OCI-LY3 (cell line): Measurements from ENCODE around the gene PLEKHA6.

ENCODE experiments used
- EZH2phosphoT487 ChIP-seq: fragments of 200-600 bp; shearing (Covaris generic); IDR thresholded peaks from 2 replicates; pipeline ENCODE4 v1.6.1; 2018; ENCODE audit warnings: antibody characterized with exemption, mixed run types, low read depth
- TF ChIP-seq, protein P1 (sequence below): fragments of 200-600, 300-600 bp; sonication (generic); IDR thresholded peaks from 2 replicates; pipeline ENCODE4 v1.5.1; 2014; ENCODE audit warnings: antibody characterized with exemption, low read length, low read depth

DNA sequence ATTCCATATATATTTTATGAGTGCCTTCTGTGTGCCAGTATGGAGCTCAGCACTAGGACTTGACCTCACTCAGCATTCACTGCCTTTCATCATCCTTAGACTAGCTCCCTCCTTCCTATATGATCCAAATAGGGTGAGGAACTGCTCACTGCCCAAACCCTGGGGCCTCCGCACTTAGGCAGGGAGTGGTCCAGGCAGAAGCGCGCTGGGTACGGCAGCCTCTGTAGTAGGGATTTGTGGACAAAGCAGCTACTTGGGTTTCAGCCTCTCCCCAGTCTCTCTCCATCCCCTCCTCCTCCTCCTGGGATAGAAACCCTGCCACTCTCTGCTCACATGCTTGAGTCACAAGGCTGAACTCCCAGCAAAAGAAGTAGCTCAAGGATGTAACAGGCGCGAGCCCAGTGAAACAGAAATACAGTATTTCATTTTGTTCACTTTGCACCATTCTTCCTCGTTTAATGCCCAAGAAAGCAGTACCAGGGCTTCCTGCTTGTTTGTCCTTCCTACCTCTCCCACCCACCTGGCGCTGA is 32.9 kb downstream of the PLEKHA6 start:
- TF ChIP-seq, protein P1, sequence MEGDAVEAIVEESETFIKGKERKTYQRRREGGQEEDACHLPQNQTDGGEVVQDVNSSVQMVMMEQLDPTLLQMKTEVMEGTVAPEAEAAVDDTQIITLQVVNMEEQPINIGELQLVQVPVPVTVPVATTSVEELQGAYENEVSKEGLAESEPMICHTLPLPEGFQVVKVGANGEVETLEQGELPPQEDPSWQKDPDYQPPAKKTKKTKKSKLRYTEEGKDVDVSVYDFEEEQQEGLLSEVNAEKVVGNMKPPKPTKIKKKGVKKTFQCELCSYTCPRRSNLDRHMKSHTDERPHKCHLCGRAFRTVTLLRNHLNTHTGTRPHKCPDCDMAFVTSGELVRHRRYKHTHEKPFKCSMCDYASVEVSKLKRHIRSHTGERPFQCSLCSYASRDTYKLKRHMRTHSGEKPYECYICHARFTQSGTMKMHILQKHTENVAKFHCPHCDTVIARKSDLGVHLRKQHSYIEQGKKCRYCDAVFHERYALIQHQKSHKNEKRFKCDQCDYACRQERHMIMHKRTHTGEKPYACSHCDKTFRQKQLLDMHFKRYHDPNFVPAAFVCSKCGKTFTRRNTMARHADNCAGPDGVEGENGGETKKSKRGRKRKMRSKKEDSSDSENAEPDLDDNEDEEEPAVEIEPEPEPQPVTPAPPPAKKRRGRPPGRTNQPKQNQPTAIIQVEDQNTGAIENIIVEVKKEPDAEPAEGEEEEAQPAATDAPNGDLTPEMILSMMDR: no peak
- no peak for TF ChIP-seq EZH2phosphoT487
